ENCODE data around the gene PLA2G4A. TPM values are rescaled to one million over a fixed set of nuclear protein-coding genes. Genes with fewer than 3 reads are reported as not detected.

The PLA2G4A gene
- total RNA-seq (2014; rRNA removed; shearing (Covaris generic); ENCODE audit: low replicate concordance) = 13.0 and 17.4 TPM in 2 replicates

GRCh38 chr1:186828611-186829454, at the start of gene PLA2G4A:
Gene PLA2G4A (plus strand): TSS chr1:186828949. CDS start chr1:186854355, 25,406 bp downstream.
- in situ Hi-C loops (cut with HindIII; ENCODE audit: low pct_unique_long_range_greater_than_20kb, low sequenced_read_pairs) = no loop called here

DNA sequence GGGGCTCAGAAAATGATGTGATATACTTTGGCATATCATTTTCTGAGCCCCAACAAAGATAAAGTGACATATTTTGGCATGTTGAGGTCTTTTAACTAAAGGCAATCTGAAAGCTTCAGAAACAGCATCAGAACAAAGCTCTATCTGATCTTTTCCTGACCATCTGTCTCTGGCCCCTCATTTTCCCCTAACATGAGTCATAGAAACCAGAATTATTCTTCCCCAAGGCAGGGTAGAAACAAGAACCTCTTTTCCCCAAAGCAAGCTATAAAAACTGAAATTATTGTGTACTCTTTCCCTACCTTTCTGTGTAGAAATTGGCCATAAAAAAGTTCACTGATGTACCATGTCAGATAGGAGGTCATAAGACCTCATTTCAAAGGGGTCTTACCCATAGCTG, 48.7 kb upstream of the PLA2G4A start:
- DNase-seq (ENCODE audit: low read depth) = no peak

More at GRCh38 chr1:186828611-186829454, at the start of gene PLA2G4A:
- DNase-seq (ENCODE audit: low read depth) = peak; percentile 82

GRCh38 chr1:186781730-186782129, 47.0 kb upstream of the PLA2G4A start:
- DNase-seq (ENCODE audit: low read depth) = no peak
- in situ Hi-C loops (cut with HindIII; ENCODE audit: low pct_unique_long_range_greater_than_20kb, low sequenced_read_pairs) = no loop called here

More for the DNA sequence above, 48.7 kb upstream of the PLA2G4A start:
- in situ Hi-C loops (cut with HindIII; ENCODE audit: low pct_unique_long_range_greater_than_20kb, low sequenced_read_pairs) = no loop called here

- no peak for DNase-seq (ENCODE audit: low read depth)
- in situ Hi-C loops (cut with HindIII; ENCODE audit: low pct_unique_long_range_greater_than_20kb, low sequenced_read_pairs) = no loop called here
These were observed 46.0 kb upstream of the PLA2G4A start for GRCh38 chr1:186782791-186783190.

DNA sequence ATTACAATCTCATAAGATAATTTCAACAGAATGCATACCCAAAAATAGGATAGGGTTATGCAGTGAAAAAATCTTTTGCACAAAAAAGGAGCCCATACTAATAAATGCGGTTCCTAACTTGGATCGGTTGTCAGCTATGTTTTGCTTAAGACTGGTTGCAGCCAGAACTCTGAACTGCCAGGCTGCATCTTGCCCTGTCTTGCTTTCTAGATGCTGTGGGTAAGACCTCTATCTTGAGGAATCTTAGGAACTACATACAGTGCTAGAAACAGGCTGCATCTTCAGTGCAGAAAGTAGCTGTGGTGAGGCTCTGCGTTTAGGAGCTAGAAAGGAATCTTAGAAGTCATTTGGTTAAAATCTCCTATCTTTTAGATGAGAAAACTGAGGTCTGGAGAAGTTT, 45.6 kb upstream of the PLA2G4A start:
- no peak for DNase-seq (ENCODE audit: low read depth)
- in situ Hi-C loops (cut with HindIII; ENCODE audit: low pct_unique_long_range_greater_than_20kb, low sequenced_read_pairs) = no loop called here

DNA sequence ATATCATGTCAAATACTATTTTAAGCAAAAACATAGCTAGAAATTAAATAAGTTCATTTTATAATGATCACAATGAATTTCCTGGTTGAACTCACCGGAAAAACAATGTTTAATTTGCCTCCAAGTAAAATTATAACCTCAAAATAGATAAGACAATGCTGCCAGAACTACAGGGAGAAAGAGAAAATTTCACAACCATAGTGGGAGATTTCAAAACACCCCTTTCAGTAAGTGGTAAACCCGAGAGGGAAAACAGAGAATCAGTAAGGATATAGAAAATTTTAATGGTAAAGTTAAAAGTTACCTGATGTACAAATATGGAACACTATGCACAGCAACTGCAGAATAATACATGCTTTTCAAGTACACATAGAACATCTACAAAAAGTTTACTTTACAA, 43.2 kb upstream of the PLA2G4A start:
- DNase-seq (ENCODE audit: low read depth) = no peak
- in situ Hi-C loops (cut with HindIII; ENCODE audit: low pct_unique_long_range_greater_than_20kb, low sequenced_read_pairs) = no loop called here

GRCh38 chr1:186790101-186790500, 38.6 kb upstream of the PLA2G4A start:
- no peak for DNase-seq (ENCODE audit: low read depth)
- in situ Hi-C loops (cut with HindIII; ENCODE audit: low pct_unique_long_range_greater_than_20kb, low sequenced_read_pairs) = no loop called here

GRCh38 chr1:186792870-186793581, 35.7 kb upstream of the PLA2G4A start:
- peak; percentile 12 for DNase-seq (ENCODE audit: low read depth)
- in situ Hi-C loops (cut with HindIII; ENCODE audit: low pct_unique_long_range_greater_than_20kb, low sequenced_read_pairs) = no loop called here

DNA sequence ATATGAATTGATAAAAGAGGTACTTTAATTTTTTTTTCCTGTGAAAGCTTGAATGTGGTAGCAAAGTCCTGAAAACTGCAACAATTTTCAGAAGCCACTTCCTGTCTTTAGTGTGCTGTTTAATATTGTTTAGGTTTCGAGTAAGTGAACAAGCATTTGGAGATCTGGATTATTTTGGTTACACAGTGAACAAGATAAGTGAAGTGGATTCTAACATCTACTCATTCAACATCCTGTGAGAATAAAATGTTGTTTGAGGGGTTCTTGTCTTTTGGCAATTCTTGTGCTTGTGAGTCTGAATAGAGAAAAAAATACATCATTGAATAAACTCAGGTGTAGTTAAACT, 35.2 kb upstream of the PLA2G4A start:
- no peak for DNase-seq (ENCODE audit: low read depth)
- in situ Hi-C loops (cut with HindIII; ENCODE audit: low pct_unique_long_range_greater_than_20kb, low sequenced_read_pairs) = no loop called here

GRCh38 chr1:186798960-186799688, 29.6 kb upstream of the PLA2G4A start:
- in situ Hi-C loops (cut with HindIII; ENCODE audit: low pct_unique_long_range_greater_than_20kb, low sequenced_read_pairs) = no loop called here
- DNase-seq (ENCODE audit: low read depth) = no peak

- DNase-seq (ENCODE audit: low read depth) = no peak
- in situ Hi-C loops (cut with HindIII; ENCODE audit: low pct_unique_long_range_greater_than_20kb, low sequenced_read_pairs) = no loop called here
These were observed 29.1 kb upstream of the PLA2G4A start for GRCh38 chr1:186799689-186800054.

DNA sequence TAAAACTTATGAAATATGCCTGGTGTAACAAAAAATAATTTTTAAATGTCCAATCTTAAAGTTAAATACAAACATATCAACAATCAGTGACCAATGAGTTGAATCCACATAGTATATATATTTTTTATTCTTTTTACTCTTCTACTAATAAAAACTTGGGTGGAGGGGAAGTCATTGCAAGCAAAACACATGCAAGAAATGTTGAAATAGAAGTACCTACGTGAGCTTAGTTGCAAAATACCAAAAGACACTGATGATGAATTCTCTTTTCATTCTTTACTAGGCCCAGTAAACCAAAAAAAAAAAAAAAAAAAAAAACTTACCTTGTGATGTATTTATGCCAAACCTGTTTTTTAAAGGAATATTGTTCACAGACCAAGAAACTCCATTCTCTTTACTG, 26.4 kb upstream of the PLA2G4A start:
- in situ Hi-C loops (cut with HindIII; ENCODE audit: low pct_unique_long_range_greater_than_20kb, low sequenced_read_pairs) = no loop called here

GRCh38 chr1:186804679-186805078, 24.1 kb upstream of the PLA2G4A start:
- DNase-seq (ENCODE audit: low read depth) = no peak
- in situ Hi-C loops (cut with HindIII; ENCODE audit: low pct_unique_long_range_greater_than_20kb, low sequenced_read_pairs) = no loop called here

More for the DNA sequence above, 26.4 kb upstream of the PLA2G4A start:
- DNase-seq (ENCODE audit: low read depth) = no peak

DNA sequence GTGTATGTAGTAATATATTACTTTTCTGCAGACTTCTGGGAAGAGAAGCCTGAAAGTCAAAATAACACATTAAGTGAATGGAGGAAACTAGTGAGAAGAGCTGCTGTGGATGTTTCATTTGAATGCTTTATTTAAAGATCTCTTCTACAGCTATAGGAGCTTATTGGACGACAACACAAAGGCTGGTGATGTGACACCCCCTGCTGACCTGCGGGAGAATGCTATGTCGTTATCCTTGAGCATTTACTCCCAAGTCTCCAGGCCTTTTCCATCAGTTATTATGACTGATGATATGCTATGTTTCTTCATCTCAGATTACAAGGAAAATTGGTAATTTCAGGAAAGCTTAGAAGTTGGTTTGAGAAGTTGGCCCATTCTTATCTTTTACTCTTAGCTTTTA, 22.3 kb upstream of the PLA2G4A start:
- in situ Hi-C loops (cut with HindIII; ENCODE audit: low pct_unique_long_range_greater_than_20kb, low sequenced_read_pairs) = no loop called here

DNA sequence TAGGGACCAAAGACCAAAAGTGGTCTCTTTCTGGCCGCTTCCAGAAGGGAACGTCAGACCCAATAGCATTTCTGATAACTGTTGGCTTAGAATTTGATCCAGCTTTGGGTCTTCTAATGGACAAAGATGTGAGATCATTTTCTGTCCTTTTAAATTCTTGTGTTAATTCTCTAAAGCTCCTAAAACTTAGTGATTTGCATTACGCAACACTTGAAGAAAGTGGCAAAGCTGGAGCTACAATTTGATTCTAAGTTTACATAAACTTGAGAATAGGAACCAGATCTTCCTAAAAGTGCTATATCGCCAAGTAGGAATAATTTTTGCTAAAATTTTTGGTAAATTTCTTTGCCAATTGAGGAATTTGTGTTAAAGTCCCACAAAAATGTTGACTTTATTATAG, 21.6 kb upstream of the PLA2G4A start:
- in situ Hi-C loops (cut with HindIII; ENCODE audit: low pct_unique_long_range_greater_than_20kb, low sequenced_read_pairs) = no loop called here
- no peak for DNase-seq (ENCODE audit: low read depth)

More for the DNA sequence above, 22.3 kb upstream of the PLA2G4A start:
- DNase-seq (ENCODE audit: low read depth) = no peak

DNA sequence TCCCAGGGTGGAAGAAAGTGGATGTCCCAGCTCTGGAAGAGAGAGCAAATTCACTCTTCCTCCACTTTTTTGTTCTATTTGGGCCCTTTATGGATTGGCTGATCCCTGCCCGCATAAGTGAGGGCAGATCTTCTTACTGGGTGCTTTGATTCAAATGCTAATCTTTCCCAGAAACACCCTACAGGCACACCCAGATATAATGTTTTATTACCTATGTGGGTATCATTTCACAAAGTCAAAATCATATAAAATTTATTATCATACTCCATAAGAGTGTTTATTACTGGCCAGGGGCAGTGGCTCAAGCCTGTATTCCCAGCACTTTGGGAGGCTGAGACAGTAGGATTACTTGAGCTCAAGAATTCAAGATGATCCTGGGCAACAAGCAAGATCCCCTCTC, 16.9 kb upstream of the PLA2G4A start:
- in situ Hi-C loops (cut with HindIII; ENCODE audit: low pct_unique_long_range_greater_than_20kb, low sequenced_read_pairs) = no loop called here
- DNase-seq (ENCODE audit: low read depth) = no peak

DNA sequence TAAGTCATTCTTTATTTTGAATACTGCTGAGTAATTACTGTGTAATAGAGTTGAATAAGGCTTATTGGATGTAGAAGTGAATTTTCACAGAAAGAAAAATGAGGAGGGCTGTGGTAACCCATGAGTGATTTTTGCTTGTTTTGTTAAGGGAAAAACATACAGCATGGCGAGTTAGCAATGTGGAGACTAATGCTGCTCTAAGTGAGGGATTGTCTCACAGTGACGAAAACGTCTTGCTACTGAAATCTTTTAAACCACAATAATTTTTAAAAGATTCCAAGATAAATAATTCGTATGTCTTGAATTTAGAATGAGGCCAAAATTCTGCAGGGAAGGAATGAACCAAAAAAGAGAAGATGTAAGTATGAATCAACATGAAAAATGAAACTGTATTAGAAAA, 16.2 kb upstream of the PLA2G4A start:
- DNase-seq (ENCODE audit: low read depth) = peak; percentile 82
- in situ Hi-C loops (cut with HindIII; ENCODE audit: low pct_unique_long_range_greater_than_20kb, low sequenced_read_pairs) = no loop called here

- in situ Hi-C loops (cut with HindIII; ENCODE audit: low pct_unique_long_range_greater_than_20kb, low sequenced_read_pairs) = no loop called here
- DNase-seq (ENCODE audit: low read depth) = peak; percentile 75
These were observed 15.3 kb upstream of the PLA2G4A start for GRCh38 chr1:186813420-186813819.

DNA sequence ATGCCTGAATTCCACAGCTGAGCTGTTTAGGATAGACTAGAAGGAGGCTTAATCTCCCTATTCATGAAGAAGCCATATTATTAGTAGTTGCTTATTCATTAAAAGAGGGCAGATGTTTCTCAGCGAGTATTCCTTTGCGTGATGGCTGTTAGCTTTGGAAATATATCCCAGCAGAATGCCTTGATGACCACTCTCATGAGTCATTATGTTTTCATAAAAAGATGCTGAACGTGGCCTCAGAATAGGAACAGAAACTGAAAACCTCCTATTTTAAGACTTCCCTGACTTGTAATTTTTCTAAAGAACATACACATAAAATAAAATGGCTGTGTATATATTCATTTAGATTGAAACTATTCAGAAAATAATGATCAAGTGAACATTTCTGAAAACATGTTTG, 9.6 kb upstream of the PLA2G4A start:
- DNase-seq (ENCODE audit: low read depth) = no peak
- in situ Hi-C loops (cut with HindIII; ENCODE audit: low pct_unique_long_range_greater_than_20kb, low sequenced_read_pairs) = no loop called here
